Effector memory CD4-positive, alpha-beta T cell (primary cell): Measurements from ENCODE around the gene PPP2R2C.

Source experiments
- DNase-seq, 3 donors: peaks; one replicate each; pipeline ENCODE4 v3.0.0-alpha.2; 2020
- H3K27ac ChIP-seq: 2 replicates; pipeline ENCODE4 v1.7.0; 2013; ENCODE audit warnings: mild to moderate bottlenecking, low read length, moderate library complexity; ENCODE audit not compliant: insufficient read depth, poor library complexity, severe bottlenecking
- H3K27me3 ChIP-seq: replicated peaks from 2 replicates; pipeline ENCODE4 v1.7.0; 2013; ENCODE audit warnings: mild to moderate bottlenecking, low read length; ENCODE audit not compliant: insufficient read depth, control insufficient read depth, poor library complexity, severe bottlenecking
- H3K36me3 ChIP-seq: 2 replicates; pipeline ENCODE4 v1.7.0; 2013; ENCODE audit warnings: mild to moderate bottlenecking, low read length, moderate library complexity; ENCODE audit not compliant: control insufficient read depth, insufficient read depth
- H3K4me1 ChIP-seq: 2 replicates; pipeline ENCODE4 v1.7.0; 2013; ENCODE audit warnings: low read length, mild to moderate bottlenecking; ENCODE audit not compliant: control insufficient read depth, insufficient read depth, poor library complexity, severe bottlenecking
- H3K4me3 ChIP-seq: 2 replicates; pipeline ENCODE4 v1.7.0; 2013; ENCODE audit warnings: low read length, low read depth, mild to moderate bottlenecking; ENCODE audit not compliant: insufficient read depth, poor library complexity, severe bottlenecking
- H3K9me3 ChIP-seq: 2 replicates; pipeline ENCODE4 v1.7.0; 2013; ENCODE audit warnings: mild to moderate bottlenecking, low read length, moderate library complexity; ENCODE audit not compliant: control insufficient read depth

The PPP2R2C gene

DNA sequence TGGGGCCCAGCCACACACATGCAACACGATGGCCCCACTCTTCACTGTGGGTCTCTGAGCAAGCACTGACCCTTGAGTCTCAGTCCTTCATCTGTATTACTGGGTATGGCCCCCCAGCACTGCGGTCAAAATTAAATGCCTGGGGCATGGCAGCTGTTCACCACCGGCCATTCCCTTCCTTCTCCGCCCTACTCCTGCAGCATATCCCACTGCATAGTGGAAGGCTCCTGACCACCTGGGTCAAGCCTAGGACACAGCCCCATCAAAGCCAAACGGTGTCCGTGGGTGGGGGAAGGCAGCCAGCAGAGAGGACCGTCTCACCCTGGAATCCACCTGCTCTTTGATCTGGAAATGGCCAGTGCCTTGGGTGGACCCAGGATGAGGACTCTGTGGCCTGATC lies 30.7 kb downstream of the PPP2R2C start:
- Histone ChIP-seq H3K4me3 (no peak overlapping the region), H3K27ac (no peak overlapping the region), H3K27me3 (no peaks in the 10 kb centered on the region), H3K36me3 (no peaks in the 10 kb centered on the region), H3K4me1 (no peaks in the 10 kb centered on the region), H3K9me3 (no peaks in the 10 kb centered on the region)
- no peak for DNase-seq

DNA sequence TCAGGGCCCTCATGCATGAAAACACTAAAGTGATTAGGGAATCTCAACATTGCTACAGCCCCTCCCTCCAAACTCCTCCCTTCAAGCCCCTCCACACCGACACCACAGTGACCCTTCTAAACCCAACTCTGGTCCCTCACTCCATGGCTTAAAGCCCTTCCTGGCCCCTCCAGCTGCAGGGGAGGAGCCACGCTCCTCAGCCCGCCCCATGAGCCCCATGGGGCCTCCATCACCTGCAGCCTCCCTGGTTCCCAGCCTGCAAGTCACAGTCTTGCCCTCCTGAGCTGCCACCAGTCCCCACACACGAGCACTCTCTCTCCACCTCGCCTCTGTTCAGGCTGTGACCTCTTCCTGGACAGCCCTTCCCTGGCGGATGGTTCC lies 31.2 kb downstream of the PPP2R2C start:
- H3K27ac ChIP-seq: no peak overlapping the region
- H3K9me3 ChIP-seq: no peaks in the 10 kb centered on the region
- H3K4me1 ChIP-seq: no peaks in the 10 kb centered on the region
- H3K4me3 ChIP-seq: no peak overlapping the region
- no peaks in the 10 kb centered on the region for H3K36me3 ChIP-seq
- no peak for DNase-seq
- H3K27me3 ChIP-seq: no peaks in the 10 kb centered on the region

DNA sequence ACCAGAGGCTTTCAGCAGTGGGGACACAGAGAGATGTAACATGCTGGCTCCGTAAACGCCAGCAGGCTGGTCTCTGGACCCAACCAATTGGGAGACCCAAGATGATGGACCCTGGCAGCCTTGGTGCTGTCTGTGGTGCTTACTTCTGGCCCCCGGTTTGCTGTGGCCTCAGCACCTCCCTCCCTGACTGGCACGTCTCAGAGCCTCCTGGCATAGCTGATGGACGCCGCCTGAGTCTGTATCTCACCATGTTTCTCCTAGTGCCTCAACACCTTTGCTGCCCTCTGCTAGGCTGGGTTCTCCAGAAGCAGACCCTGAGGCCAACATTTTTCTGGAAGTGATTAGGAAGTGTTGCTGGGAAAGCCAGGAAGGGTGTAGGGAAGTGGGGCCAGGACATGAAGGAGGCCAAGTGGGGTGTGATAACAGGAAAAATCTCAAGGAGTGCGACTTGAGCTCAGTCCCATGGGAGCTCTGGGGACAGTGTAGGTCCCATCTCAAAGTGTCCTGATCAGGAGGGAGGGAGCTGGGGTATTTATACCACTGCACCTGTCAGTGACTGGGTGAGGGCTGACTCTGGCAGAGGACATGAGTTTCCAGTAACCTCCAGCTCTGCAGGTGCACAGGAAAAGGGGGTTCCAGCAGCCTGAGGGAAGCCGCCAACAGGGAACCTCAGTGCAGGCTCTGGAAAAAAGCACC lies 31.8 kb downstream of the PPP2R2C start:
- H3K27ac ChIP-seq: no peak overlapping the region
- no peaks in the 10 kb centered on the region for H3K9me3 ChIP-seq
- no peaks in the 10 kb centered on the region for H3K4me1 ChIP-seq
- H3K36me3 ChIP-seq: no peaks in the 10 kb centered on the region
- DNase-seq: no peak
- no peak overlapping the region for H3K4me3 ChIP-seq
- H3K27me3 ChIP-seq: no peaks in the 10 kb centered on the region

DNA sequence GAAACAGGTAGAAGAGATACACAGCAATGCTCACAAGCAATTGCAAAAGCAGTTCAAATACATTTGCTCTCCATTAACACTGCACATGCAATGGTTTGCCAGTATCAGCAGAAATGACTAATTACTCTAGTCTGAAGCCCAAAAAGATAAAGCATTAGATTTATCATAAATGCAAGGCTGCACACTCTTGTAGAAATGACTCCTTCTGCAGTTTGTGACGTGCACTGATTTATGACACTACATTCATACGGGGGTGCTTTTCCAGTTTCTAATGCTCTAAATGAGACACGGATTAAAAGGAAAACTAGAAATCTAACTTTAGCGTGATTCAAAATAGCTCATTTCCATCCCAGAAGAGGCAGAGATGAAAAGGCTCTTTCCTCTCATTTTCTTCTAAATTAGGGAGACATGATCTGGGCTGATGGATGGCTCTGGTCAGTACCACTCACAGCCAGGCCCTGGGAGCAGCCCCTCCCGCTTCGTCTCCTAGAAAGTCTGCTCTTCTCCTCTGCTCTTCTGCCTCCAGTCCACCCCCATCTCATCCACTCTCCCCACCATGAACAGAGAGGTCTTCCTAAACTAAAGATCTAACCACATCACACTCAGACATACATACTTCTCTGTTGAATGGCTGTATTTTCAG lies 33.2 kb downstream of the PPP2R2C start:
- Histone ChIP-seq H3K9me3 (no peaks in the 10 kb centered on the region), H3K36me3 (no peaks in the 10 kb centered on the region), H3K27me3 (no peaks in the 10 kb centered on the region), H3K4me1 (no peaks in the 10 kb centered on the region), H3K27ac (no peak overlapping the region), H3K4me3 (no peak overlapping the region)
- DNase-seq: no peak

DNA sequence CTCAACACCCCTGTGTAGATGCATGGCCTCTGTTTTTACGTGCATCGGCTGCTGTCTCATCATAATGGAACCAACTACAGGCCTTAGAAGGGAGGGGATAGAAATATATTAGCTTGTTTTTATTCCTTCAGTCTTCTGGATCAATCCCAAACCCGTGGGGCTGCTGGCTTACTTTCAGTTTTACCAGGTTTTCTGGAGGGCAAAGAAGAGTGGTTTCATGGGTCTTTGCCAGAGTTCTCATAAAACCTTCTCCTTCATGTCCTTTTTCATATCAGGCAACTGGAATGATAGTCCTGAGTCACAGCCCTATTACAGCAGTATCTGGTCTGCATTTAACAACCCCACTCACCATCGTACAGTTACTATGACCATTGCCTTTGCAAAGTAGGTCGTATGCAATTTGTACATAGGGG lies 34.6 kb downstream of the PPP2R2C start:
- H3K4me1 ChIP-seq: no peaks in the 10 kb centered on the region

DNA sequence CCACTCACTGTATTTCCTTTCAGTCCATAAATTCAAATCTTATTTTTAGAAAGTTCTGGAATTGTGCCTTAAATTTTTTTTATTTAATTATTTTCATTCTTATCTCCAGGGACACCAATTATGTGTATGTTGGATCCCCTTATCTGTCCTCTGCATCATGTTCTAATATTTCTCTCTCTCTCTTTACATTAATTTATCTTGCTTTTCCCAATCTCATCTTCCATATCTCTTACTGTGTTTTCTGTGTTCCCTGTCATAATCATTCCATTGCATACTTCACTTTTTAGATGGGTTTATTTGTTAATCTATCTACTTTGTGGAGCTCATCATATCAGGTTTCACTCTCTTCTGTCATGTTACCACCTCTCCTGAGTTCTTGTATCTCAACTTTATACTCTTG lies 37.4 kb downstream of the PPP2R2C start:
- no peak for DNase-seq
- Histone ChIP-seq H3K4me3 (no peak overlapping the region), H3K36me3 (no peaks in the 10 kb centered on the region), H3K4me1 (no peaks in the 10 kb centered on the region), H3K27me3 (no peaks in the 10 kb centered on the region), H3K27ac (no peak overlapping the region), H3K9me3 (no peaks in the 10 kb centered on the region)

More for the DNA sequence above, 34.6 kb downstream of the PPP2R2C start:
- H3K4me3 ChIP-seq: no peak overlapping the region
- H3K27me3 ChIP-seq: no peaks in the 10 kb centered on the region
- DNase-seq: no peak
- no peaks in the 10 kb centered on the region for H3K36me3 ChIP-seq
- H3K9me3 ChIP-seq: no peaks in the 10 kb centered on the region
- no peak overlapping the region for H3K27ac ChIP-seq

DNA sequence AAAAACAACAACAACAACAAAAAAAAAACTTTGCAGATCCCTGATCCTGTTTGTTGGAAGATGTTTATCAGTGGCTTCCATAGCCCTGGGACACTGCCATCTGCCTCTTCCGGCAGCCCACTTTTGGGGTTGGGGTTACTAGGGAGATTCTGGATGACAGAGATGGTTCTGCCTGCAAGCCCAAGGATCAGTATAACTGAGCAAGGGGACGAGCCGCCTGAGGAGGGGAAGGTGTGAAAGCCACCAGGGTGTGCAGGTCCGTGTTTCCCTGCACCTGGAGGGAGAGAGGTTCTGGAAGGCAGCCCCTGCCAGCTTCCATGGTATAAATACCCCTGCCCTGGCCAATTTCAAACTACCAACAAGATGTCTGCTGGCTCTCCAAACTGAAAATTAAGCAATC lies 41.5 kb downstream of the PPP2R2C start:
- H3K4me3 ChIP-seq: no peak overlapping the region
- no peaks in the 10 kb centered on the region for H3K36me3 ChIP-seq
- H3K4me1 ChIP-seq: no peaks in the 10 kb centered on the region
- no peaks in the 10 kb centered on the region for H3K27me3 ChIP-seq
- H3K27ac ChIP-seq: no peak overlapping the region
- H3K9me3 ChIP-seq: no peaks in the 10 kb centered on the region
- no peak for DNase-seq

DNA sequence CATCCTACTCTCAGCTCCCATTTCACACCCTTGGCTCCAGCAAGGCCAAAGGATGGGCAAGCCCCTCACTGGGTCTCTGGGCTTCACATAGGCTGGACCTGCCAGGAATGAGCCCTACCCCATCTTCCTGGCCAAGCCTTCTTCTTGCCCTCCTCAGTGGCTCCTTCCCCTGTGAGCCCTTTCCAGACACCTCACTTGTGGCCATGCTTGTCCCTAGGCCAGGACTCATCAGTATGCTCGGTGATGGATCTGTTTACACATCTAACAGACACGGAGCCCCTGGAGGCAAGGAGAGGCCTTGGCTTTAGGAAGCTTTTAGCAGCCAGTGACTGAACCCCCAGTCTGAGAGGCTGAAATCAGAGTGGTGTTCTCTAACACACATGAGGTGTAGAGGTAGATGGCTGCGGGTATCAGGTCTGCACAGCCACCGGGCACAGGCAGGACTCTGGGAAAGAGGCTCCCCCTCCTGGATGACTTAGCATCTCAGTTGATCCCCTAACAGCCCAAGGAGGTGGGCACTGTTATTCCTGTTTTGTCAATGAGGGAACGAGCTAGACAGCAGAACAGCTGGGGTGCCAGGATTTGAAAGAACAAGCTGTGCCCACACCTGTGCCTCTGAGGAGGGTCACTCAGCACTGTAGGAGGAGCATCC lies 44.8 kb downstream of the PPP2R2C start:
- H3K9me3 ChIP-seq: no peaks in the 10 kb centered on the region
- H3K4me1 ChIP-seq: no peaks in the 10 kb centered on the region
- no peak overlapping the region for H3K27ac ChIP-seq
- no peak overlapping the region for H3K4me3 ChIP-seq
- no peaks in the 10 kb centered on the region for H3K36me3 ChIP-seq
- H3K27me3 ChIP-seq: no peaks in the 10 kb centered on the region
- no peak for DNase-seq

DNA sequence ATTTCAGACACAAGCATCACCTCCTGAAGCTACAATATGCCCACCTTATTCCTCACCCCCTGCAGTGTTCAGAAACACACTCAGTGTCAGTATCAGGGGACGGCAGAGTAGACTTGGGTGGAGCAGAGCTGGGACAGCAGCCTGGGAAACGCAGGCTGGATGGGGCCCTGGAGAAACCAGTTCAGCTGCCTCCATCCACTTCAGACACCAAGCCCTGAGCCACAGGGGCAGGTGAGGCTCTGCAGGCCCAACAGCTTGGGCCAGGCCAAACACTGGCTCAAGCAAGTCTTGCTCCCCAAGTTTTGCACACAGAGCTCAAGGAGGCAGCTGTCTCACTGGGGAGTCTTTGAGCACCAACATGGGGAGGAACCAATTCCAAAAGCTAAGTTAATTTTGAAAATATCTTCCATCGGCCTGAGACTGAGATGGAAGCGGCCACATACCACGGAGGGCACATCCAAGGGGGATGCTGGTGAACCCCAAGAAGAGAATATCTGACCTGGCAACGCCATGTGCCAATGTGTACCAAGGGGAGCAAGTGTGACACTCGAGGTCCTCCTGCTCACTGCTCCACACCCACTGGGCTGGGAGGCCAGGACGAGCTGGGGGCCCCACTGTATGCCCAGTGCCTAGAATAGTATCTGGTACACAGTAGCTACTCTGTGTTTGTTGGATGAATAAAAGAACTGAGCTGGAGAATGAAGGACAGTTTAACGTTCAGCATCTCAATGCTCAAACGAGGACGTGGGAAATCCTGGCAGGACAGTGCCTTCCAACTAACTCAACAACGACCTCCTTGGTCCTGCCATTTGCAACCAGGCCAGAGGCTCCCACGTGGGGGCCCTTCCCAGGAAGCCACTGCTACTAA lies 45.6 kb downstream of the PPP2R2C start:
- no peaks in the 10 kb centered on the region for H3K4me1 ChIP-seq
- no peaks in the 10 kb centered on the region for H3K9me3 ChIP-seq
- no peak overlapping the region for H3K4me3 ChIP-seq
- no peak for DNase-seq
- no peaks in the 10 kb centered on the region for H3K36me3 ChIP-seq
- no peak overlapping the region for H3K27ac ChIP-seq
- H3K27me3 ChIP-seq: no peaks in the 10 kb centered on the region
